GM19467 (cell line): Measurements from ENCODE around the gene KLHL5.
"Not testable (repeated sequence)": the region's sequence is repeated elsewhere in the genome, so short reads cannot be mapped to it uniquely, and the experiment has no call there.

ENCODE experiments used
- ATAC-seq: cut with Tn5 transposase; IDR thresholded peaks from one replicate; pipeline ENCODE4 v1.9.1; 2021; ENCODE audit warnings: mild to moderate bottlenecking, moderate library complexity; ENCODE audit not compliant: unreplicated experiment

The KLHL5 gene

GRCh38 chr4:39085891-39086290 is 23.9 kb downstream of the KLHL5 start:
- no peak for ATAC-seq

DNA sequence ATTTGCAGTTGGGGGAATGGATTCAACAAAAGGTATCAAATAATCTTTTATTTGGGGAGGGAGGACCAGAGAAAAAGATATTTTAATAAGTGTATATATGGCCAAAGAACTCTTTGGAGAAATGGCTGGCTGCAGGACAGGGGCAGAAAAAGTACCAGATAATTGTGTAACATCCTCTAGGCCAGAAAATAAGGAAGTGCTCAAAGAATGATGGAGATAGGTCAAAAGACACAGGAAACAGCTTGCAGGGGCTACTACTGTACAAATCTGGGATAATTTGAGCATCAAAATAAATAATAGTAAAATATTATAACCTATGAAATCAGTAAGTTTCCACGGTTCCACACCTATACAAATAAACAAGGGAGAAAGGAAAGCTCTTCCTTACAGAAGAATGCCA is 34.8 kb downstream of the KLHL5 start:
- no peak for ATAC-seq

- no peak for ATAC-seq
Measured at GRCh38 chr4:39097290-39097689, 35.3 kb downstream of the KLHL5 start.

GRCh38 chr4:39102297-39102696 is 40.3 kb downstream of the KLHL5 start:
- ATAC-seq = no peak

GRCh38 chr4:39103291-39103690 is 41.3 kb downstream of the KLHL5 start:
- no peak for ATAC-seq

- ATAC-seq = no peak
Measured at GRCh38 chr4:39104255-39104654, 42.2 kb downstream of the KLHL5 start.

DNA sequence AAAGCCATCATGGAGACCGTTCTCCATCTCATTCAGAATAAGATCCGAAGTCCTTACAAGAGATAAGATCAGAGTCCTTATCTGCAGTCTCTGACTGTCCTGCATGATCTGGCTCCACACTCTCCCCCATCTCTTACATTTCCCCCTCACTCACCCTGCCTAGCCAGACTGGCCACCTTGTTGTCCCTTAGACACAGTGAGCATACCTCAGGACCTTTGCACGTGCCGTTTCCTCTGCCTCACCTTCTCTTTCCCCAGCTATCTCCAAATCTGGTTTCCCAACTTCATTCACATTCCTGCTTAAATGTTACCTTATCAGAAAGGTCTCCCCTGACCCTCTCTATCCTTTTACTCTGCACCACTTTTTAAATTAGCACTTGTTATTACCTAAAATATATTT is 44.0 kb downstream of the KLHL5 start:
- ATAC-seq = no peak

- no peak for ATAC-seq
Measured at GRCh38 chr4:39114436-39114835, 52.4 kb downstream of the KLHL5 start.

GRCh38 chr4:39118034-39118658 is 56.1 kb downstream of the KLHL5 start:
- no peak for ATAC-seq

GRCh38 chr4:39120418-39120817 is 58.4 kb downstream of the KLHL5 start:
- no peak for ATAC-seq

DNA sequence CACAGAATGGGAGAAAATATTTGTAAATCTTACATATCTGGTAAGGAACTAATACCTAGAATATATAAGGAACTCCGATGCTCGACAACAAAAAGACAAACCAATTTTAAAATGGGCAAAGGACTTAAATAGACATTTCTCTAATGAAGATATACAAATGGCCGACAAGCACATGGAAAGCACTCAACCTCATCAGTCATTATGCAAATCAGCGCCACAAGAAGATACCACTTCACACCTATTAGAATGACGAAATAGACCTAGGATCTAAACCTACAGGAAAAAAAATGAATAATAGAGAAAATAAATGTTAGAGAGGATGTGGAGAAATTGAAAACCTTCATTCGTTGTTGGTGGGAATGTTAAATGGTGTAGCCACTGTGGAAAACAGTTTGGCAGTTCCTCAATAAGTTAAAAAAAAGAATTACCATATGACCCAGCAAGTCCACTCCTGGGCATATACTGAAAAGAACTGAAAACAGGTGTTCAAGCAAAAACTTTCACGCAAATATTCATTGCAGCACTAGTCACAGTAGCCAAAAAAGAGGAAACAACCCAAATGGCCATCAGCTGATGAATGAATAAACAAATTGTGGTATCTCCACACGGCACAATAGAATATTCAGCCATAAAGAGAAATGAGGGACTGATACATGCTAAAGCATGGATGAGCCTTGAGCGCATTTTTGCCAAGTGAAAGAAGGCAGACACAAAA is 63.0 kb downstream of the KLHL5 start:
- peak; percentile 66 for ATAC-seq

- no peak for ATAC-seq
Measured at GRCh38 chr4:39125600-39125985, 63.6 kb downstream of the KLHL5 start.

DNA sequence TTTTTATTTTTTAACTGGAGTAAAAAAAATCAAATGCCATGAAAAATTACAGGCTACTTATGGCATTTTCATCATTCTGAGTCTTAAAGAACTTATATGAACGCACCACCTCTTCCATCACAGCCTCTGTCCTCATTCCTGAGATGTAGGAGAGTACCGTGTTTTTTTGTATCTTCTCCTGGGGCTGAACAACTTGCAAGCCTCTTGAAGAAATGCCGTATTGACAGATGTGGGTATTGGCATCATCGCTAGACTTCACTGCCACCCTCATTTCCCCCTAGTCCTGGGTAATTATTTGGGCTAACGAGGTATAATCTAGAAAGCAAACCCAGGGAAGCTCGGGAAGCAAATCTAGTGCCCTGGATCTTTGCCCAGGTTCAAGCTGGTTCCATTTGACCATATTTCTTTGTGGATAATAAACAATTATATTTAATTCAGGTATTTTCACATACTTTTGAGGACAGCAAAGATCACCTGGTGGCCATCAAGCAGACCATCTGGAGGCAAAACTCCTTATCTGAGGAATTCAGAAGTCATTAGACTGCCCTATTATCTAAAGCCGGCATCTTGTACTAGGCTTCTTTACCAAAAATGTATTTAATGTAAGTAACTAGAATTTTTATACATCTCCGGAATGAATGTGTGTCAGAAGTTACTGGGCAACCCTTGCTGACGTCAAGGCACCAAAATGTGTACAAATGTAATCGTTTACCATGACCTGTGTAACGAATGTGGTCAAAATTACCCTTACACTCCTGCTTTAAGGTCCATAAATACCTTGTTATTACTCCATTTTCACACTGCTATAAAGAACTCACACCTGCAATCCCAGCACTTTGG is 64.4 kb downstream of the KLHL5 start:
- no peak for ATAC-seq

DNA sequence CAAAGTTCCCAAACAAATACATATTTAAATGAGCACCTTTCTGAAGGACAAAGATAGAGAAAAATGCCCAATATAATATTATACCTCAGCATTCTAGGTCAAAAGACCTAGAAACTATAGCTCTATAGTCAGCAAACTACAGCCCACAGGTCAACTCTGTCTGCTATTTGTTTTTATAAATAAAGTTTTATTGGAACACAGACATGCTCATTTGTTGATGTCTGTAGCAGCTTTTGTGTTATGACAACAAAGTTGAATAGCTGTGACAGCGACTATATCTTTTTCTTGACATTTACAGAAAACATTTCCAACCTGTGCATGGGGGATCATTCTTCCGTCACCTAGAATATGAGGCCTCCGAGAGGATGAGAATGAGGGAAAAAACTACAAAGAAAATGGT is 71.6 kb downstream of the KLHL5 start:
- ATAC-seq = no peak

DNA sequence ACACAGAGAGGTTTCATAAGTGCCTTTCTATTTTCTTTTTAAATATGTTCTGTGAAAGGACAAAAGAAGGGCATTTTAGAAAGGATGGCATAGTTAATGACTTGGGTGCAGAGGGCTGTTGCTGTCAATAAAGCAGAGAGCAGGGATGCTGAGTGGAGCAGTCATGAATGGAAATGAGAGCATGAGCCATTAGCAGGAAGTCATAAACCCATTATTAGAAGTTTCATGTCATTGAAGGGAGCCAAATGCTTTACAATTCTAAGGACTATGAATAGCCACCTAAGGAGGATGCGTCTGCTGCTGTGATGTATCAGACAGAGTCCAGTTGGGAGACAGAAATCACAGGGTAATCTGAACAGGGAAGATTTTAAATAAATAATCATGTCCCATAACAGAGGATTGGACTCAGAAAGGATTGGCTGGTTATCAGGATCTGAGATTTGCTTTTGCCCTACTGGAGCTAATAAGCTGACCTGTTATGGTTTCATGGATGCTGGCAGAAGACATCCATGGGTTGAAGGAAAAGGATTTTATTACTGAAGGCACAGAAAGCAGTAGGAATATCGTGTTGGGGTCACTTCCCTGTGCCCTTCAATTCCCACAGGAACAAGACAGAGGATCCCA is 72.8 kb downstream of the KLHL5 start:
- peak; percentile 4 for ATAC-seq

GRCh38 chr4:39138227-39138626 is 76.2 kb downstream of the KLHL5 start:
- ATAC-seq = not testable (repeated sequence)

DNA sequence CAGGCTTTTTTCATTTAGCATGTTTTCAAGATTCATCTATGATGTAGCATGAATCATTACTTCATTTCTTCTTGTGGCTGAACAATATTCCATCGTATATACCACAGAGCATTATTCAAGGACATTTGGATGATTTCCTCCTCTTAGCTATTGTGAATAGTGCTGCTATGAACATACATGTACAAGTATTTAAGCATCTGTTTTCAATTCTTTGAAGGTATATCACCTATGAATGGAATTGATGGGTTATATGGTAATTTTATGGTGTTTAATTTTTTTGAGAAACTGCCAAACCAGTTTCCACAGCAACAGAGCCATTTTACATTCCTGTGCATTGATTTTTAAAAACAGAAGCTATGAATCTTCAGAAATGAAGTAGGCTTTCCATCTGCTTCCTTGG is 84.2 kb downstream of the KLHL5 start:
- no peak for ATAC-seq

DNA sequence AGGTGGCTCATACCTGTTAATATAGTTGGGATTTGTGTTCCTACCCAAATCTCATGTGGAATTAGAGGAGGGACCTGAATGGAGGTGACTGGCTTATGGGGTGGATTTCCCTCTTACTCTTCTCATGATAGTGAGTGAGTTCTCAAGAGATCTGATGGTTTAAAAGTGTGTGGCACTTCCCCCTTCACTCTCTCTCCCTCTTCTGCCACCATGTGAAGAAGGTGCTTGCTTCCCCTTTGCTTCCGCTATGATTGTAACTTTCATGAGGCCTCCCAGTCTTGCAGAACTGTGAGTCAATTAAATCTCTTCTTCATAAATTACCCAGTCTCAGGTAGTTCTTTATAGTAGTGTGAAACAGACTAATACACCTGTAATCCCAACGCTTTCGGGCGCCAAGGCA is 92.0 kb downstream of the KLHL5 start:
- no peak for ATAC-seq

DNA sequence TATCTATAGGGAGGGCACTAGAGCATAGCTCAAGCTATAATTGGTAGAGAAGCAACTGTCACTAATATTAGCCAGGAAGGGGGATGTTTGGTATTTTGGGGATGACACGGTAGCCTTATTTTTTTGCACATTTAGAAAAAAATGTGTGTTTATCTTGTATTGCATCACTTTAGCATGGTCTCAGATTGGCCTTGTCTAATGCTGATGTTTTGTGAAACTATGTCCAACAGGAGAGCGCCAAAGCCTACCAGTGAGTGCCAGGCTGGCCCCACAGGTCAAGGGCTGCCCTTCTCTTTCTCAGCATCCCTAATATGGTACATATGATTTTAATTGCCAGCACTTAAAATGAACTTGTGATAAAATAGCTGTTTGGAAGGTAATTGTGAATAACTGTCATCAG is 95.5 kb downstream of the KLHL5 start:
- no peak for ATAC-seq

GRCh38 chr4:39166177-39166576 is 104.1 kb downstream of the KLHL5 start:
- ATAC-seq = no peak

GRCh38 chr4:39166669-39167068 is 104.6 kb downstream of the KLHL5 start:
- ATAC-seq = no peak
